RWPE1 (cell line): ENCODE results near the gene ELMO3.
A peak's percentile ranks its signal among the peaks of the same experiment; 100 is the strongest.

Source experiments
- CTCF ChIA-PET: fragments of 350-600 bp; sonication (Branson Sonifier 250); formaldehyde crosslinking; extraction: SDS; loops from one replicate; lab custom pipeline; 2021; lab: Yijun Ruan, JAX
- POLR2A ChIA-PET: fragments of 400-600 bp; formaldehyde crosslinking; extraction: SDS; loops from one replicate; lab custom pipeline; 2020; ENCODE audit warnings: antibody characterized with exemption; ENCODE audit not compliant: low non-redundant PET; lab: Yijun Ruan, JAX
- DNase-seq: peaks from one replicate; pipeline ENCODE4 v3.0.0; 2012; ENCODE audit warnings: low spot score
- H3K27ac ChIP-seq: fragments of 450-650 bp; 2 replicates; pipeline ENCODE4 v1.5.1; 2017
- CTCF ChIP-seq: fragments of 450-650 bp; conservative IDR thresholded peaks from 2 replicates; pipeline ENCODE4 v1.5.1; 2017; ENCODE audit warnings: low read depth, mild to moderate bottlenecking

The ELMO3 gene

DNA sequence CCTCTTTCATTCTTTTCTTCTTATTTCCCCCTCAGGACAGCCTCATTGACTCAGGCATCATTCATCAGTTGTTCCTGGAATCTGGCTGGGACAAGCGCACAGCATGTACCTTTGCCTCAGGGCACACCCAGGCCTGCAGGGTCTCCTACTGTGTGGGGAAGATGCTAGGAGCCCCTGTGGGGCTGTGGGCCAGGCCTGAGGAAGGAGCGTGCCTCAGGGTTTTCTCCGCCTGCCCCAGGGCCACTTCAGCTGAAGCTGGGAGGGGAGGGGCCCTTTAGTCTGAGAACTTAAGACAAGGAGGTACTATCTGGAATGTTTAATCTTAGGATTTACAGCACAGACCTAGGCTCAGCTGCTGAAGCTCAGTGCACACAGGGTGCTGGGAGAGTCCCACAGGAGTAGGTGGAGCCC is 7.9 kb downstream of the ELMO3 start:
- peak; percentile 50 for DNase-seq
- H3K27ac ChIP-seq: peak overlapping the region; percentile 87
- CTCF ChIA-PET: interaction anchor here (0.7 to 3.7 kb wide), 3 partner anchors 8 to 21 kb away, joined by 3 to 20 read pairs (median 6); partner anchors contain the start of gene ELMO3
- no peak for TF ChIP-seq CTCF
- POLR2A ChIA-PET: interaction anchor here (0.5 to 0.6 kb wide), 2 partner anchors 12 to 113 kb away, joined by 3 read pairs; no protein-coding TSS in a partner anchor

DNA sequence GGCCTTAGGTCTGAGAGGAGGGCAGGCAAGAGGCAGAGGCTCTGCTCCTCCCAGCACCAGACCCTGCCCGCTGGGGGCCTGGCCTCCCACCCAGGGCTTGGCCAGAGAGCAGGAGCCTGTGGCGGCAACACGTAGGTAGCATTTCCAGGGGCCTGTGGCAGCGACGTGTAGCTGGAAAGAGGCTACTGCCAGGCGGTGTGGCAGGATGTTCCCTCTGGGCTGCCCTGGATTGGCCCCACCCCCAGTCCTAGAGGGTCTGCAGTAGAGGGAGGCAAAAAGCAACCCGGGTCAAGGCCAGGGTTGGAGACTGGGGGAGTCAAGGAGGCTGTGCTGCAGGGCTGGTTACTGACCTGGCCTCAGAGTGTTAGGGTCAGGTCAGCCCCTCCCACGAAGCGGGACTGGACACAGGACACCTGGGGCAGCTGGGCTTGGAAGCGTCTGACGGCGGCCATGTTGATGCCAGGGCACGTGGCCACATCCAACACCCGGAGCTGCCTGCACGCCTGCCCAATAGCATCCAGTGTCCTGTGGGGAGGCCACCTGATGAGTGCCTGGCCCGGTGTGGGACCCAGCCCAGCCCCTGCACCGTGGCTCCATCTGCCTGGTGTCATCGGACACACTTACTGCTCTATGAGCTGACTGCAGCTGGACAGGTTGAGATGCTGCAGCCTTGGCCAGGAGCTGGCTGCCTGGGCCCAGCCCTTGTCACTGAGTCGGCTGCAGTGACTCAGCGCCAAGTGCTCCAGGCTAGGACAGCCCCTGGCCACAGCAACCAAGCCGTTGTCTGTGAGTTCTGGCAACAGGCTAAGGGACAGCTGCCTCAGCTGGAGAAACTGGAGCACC is 8.5 kb downstream of the ELMO3 start:
- TF ChIP-seq CTCF: no peak
- peak overlapping the region; percentile 87 for H3K27ac ChIP-seq
- CTCF ChIA-PET: interaction anchor here (0.7 to 3.7 kb wide), 3 partner anchors 9 to 22 kb away, joined by 3 to 20 read pairs (median 6); partner anchors contain the start of gene ELMO3
- peak; percentile 42 for DNase-seq
- POLR2A ChIA-PET: interaction anchor here (0.6 to 1.2 kb wide), 2 partner anchors 11 to 21 kb away, joined by 3 read pairs; no protein-coding TSS in a partner anchor

DNA sequence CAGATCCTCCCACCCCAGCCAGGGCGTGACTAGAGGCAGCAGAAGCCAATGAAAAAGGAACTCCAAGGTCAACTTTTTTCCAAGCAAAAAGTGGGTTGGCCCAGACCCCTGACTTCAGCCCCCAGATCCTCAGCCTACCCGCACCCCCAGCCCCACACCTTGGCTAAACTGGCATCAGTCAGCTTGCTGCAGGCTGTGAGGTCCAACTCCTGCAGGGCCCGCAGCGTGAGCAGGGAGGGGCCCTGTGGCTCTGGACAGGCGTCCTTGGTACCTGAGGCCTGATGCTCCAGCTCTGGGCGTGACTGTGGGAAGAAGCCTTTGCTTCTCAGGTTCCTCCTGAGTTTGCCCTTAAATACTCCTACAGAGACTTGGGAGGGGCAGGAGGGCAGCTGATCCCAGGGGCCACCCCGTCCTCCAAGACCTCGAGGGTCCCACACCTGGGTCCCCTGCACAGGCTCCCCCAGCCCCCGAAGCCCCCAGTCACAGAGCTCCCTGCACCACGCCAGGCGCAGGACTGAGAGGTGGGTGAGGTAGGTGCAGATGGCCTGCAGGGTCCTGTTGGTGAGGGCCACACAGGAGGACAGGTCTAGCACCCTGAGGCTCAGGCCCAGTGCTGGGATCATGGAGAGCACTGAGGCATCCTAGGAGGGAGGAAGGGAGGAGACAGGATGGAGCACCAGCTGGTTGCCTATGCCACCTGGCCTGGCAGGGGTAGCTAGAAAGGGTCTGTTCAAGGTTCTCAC is 9.4 kb downstream of the ELMO3 start:
- CTCF ChIA-PET: interaction anchor here (1.4 to 3.7 kb wide), 2 partner anchors 9 to 23 kb away, joined by 6 to 20 read pairs; partner anchors contain the start of gene ELMO3
- DNase-seq: no peak
- TF ChIP-seq CTCF: no peak
- POLR2A ChIA-PET: interaction anchor here (1.2 kb wide), 1 partner anchor 20 kb away, joined by 3 read pairs; no protein-coding TSS in a partner anchor
- peak overlapping the region; percentile 87 for H3K27ac ChIP-seq

- DNase-seq: no peak
- POLR2A ChIA-PET: no interaction called here
These were observed 10.6 kb downstream of the ELMO3 start for GRCh38 chr16:67209565-67209964.

DNA sequence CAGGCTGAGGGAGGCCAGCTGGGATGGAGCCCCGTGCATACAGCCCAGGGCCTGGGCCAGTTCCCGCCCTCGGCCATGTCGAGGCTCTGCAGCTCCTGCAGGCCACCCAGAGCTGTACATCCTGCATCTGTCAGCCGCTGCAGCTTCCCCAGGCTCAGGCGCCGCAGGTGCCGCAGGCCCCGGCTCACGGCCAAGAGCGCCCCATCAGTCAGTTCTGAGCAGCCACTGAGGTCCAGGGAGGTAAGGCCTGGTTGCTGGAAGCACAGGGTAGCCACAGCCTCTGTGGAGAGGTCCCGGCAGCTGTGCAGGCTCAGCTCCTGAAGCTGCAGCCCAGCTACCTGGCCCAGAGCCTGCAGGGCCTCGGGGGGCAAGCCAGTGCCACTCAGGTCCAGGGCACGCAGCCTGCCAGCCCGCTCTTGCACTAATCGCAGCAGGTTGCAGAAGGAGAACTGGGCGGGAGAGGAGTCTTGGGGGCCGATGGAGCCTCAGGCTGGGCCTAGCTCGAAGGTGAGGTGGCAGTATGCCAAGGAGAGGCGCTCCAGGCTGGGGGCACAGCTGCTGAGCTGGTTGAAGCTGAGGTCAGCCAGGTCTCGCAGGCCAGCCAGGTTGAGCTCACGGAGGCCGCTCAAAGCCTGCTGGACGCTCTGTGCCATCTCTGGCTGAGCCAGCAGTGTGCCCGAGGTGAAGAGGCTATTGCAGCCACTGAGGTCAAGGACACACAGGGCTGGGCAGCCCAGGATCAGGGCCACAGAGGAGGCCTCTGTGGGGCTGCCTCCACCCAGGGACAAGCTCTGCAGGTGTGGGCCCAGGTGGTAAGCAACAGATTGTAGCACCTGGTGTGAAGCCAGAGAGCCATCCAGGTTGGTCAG is 11.4 kb downstream of the ELMO3 start:
- CTCF ChIA-PET: interaction anchor here (0.7 to 4.2 kb wide), 2 partner anchors 11 to 437 kb away, joined by 3 to 19 read pairs; partner anchors contain the start of gene ELMO3

More at GRCh38 chr16:67209565-67209964, 10.6 kb downstream of the ELMO3 start:
- peak overlapping the region; percentile 87 for H3K27ac ChIP-seq
- CTCF ChIA-PET: interaction anchor here (3.7 to 4.2 kb wide), 2 partner anchors 11 kb away, joined by 19 to 20 read pairs; partner anchors contain the start of gene ELMO3
- no peak for TF ChIP-seq CTCF

More for the DNA sequence above, 11.4 kb downstream of the ELMO3 start:
- no peak for DNase-seq
- POLR2A ChIA-PET: no interaction called here
- H3K27ac ChIP-seq: peak overlapping the region; percentile 87
- no peak for TF ChIP-seq CTCF
